Panc1 (cell line): ENCODE measurements around the gene ITIH2. TPM values are rescaled to one million over a fixed set of nuclear protein-coding genes. Genes with fewer than 3 reads are reported as not detected.

Source experiments
- ATAC-seq: fragments of 200-7000 bp; cut with Tn5 transposase; 2 replicates; pipeline ENCODE4 v1.9.1; 2020; ENCODE audit warnings: mild to moderate bottlenecking, moderate library complexity
- BruUV-seq: library from RNA; stranded (reverse); fragments of 400-500 nt; replicated peaks from 2 replicates; lab custom pipeline; 2021; lab: Mats Ljungman, UMichigan
- CTCF ChIA-PET: fragments of 300-600 bp; sonication (Branson Sonifier 250); formaldehyde crosslinking; loops from one replicate; lab custom pipeline; 2022; ENCODE audit warnings: antibody characterized with exemption; lab: Charles Lee
- POLR2A ChIA-PET: fragments of 300-600 bp; sonication (Branson Sonifier 250); formaldehyde crosslinking; loops from one replicate; lab custom pipeline; 2022; ENCODE audit warnings: antibody characterized with exemption; lab: Charles Lee
- DNase-seq: peaks from one replicate; pipeline ENCODE4 v3.0.0-alpha.2; 2010; ENCODE audit warnings: low read depth, low spot score
- H3K27ac ChIP-seq: 2 replicates; pipeline ENCODE4 v1.5.1; 2011; ENCODE audit warnings: mild to moderate bottlenecking, low read length, inconsistent platforms
- H3K27me3 ChIP-seq: fragments of 200-500 bp; sonication (Bioruptor generic); 2 replicates; pipeline ENCODE4 v1.6.0; 2014; ENCODE audit warnings: low read length, inconsistent platforms; ENCODE audit not compliant: control insufficient read depth, insufficient read depth
- H3K36me3 ChIP-seq: fragments of 200-500 bp; sonication (Bioruptor generic); 2 replicates; pipeline ENCODE4 v1.5.1; 2014; ENCODE audit warnings: inconsistent platforms, mild to moderate bottlenecking, low read length, moderate library complexity; ENCODE audit not compliant: control insufficient read depth, insufficient read depth
- H3K4me1 ChIP-seq: 2 replicates; pipeline ENCODE4 v1.5.1; 2011; ENCODE audit warnings: inconsistent platforms, mild to moderate bottlenecking, low read length, moderate library complexity; ENCODE audit not compliant: control insufficient read depth, insufficient read depth
- H3K4me3 ChIP-seq, 2 experiments: 2 replicates each; pipeline ENCODE4 v1.5.1; 2011 to 2012; ENCODE audit warnings: low read depth in 2 of 2, low read length in 2 of 2, mild to moderate bottlenecking in 2 of 2, inconsistent platforms in 1 of 2, moderate library complexity in 1 of 2
- H3K9me3 ChIP-seq: fragments of 200-500 bp; sonication (Bioruptor generic); 2 replicates; pipeline ENCODE4 v1.5.1; 2014; ENCODE audit warnings: low read depth, mild to moderate bottlenecking, inconsistent platforms, low read length, moderate library complexity; ENCODE audit not compliant: control insufficient read depth, insufficient read depth
- POLR2AphosphoS5 ChIP-seq: IDR thresholded peaks from 2 replicates; pipeline ENCODE4 v1.6.1; 2012; ENCODE audit warnings: mild to moderate bottlenecking, low read depth, low read length, moderate library complexity
- SIN3A ChIP-seq: IDR thresholded peaks from 2 replicates; pipeline ENCODE4 v1.6.1; 2012; ENCODE audit warnings: low read depth, mild to moderate bottlenecking, low read length, moderate library complexity, borderline replicate concordance; ENCODE audit not compliant: insufficient read depth
- TCF7L2 ChIP-seq: IDR thresholded peaks from 2 replicates; pipeline ENCODE4 v1.6.1; 2011; ENCODE audit warnings: mild to moderate bottlenecking, low read depth, low read length, inconsistent platforms
- in situ Hi-C: cut with HindIII; loops from 2 replicates; pipeline ENCODE4 v1.10.0; 2016; ENCODE audit warnings: low sequenced_read_pairs, low pct_unique_long_range_greater_than_20kb
- intact Hi-C: fragments of 100-400 bp; cut with micrococcal nuclease; formaldehyde crosslinking; loops from one replicate; pipeline ENCODE4 v1.10.0; 2022; ENCODE audit not compliant: unreplicated experiment
- total RNA-seq: library from RNA; stranded (reverse); gene quantifications from one replicate; pipeline ENCODE4 v1.2.1, GENCODE V29; 2021; ENCODE audit not compliant: unreplicated experiment
- TF ChIP-seq, protein P1 (sequence below): fragments of 450-650 bp; IDR thresholded peaks from 2 replicates; pipeline ENCODE4 v1.5.1; 2017; ENCODE audit warnings: mild to moderate bottlenecking
- TF ChIP-seq, protein P2 (sequence below), 2 experiments: IDR thresholded peaks; 2 replicates each; pipeline ENCODE4 v1.6.1; 2011 to 2012; ENCODE audit warnings: low read depth in 2 of 2, control low read depth in 1 of 2, low read length in 1 of 2, mild to moderate bottlenecking in 1 of 2, moderate library complexity in 1 of 2; ENCODE audit not compliant: insufficient read depth in 1 of 2

Gene ITIH2
- total RNA-seq, 1 experiment from 2014 or later: 0.67 TPM

DNA sequence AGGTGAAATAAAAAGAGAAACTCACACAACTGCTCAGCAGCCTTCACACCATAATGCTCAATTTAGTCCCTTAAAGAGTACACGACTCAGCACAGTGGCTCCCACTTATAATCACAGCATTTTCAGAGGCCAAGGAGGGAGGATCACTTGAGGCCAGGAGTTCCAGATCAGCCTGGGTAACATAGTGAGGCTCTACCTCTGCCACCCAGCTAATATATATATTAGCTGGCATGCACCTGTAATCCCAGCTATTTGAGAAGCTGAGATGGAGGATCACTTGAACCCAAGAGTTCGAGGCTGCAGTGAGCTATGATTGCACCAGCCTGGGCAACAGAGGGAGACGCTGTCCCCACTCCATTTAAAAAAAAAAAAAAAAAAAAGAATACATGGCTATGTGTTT is 2.2 kb downstream of the ITIH2 start:
- Histone ChIP-seq H3K27me3 (peaks cover 6% of the 10 kb centered on the region), H3K9me3 (no peaks in the 10 kb centered on the region), H3K4me1 (no peaks in the 10 kb centered on the region), H3K36me3 (no peaks in the 10 kb centered on the region), H3K27ac (no peak overlapping the region), H3K4me3 (no peak overlapping the region)
- intact Hi-C loops (no loop called here), in situ Hi-C loops (no loop called here)
- ChIA-PET CTCF (no interaction called here), POLR2A (no interaction called here)
- BruUV-seq: no TSS peak
- ATAC-seq (no peak), DNase-seq (no peak)
- no peak for TF ChIP-seq POLR2AphosphoS5
- TF ChIP-seq SIN3A: no peak
- TF ChIP-seq, protein P1, sequence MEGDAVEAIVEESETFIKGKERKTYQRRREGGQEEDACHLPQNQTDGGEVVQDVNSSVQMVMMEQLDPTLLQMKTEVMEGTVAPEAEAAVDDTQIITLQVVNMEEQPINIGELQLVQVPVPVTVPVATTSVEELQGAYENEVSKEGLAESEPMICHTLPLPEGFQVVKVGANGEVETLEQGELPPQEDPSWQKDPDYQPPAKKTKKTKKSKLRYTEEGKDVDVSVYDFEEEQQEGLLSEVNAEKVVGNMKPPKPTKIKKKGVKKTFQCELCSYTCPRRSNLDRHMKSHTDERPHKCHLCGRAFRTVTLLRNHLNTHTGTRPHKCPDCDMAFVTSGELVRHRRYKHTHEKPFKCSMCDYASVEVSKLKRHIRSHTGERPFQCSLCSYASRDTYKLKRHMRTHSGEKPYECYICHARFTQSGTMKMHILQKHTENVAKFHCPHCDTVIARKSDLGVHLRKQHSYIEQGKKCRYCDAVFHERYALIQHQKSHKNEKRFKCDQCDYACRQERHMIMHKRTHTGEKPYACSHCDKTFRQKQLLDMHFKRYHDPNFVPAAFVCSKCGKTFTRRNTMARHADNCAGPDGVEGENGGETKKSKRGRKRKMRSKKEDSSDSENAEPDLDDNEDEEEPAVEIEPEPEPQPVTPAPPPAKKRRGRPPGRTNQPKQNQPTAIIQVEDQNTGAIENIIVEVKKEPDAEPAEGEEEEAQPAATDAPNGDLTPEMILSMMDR: no peak
- no peak for TF ChIP-seq TCF7L2
- TF ChIP-seq, protein P2, sequence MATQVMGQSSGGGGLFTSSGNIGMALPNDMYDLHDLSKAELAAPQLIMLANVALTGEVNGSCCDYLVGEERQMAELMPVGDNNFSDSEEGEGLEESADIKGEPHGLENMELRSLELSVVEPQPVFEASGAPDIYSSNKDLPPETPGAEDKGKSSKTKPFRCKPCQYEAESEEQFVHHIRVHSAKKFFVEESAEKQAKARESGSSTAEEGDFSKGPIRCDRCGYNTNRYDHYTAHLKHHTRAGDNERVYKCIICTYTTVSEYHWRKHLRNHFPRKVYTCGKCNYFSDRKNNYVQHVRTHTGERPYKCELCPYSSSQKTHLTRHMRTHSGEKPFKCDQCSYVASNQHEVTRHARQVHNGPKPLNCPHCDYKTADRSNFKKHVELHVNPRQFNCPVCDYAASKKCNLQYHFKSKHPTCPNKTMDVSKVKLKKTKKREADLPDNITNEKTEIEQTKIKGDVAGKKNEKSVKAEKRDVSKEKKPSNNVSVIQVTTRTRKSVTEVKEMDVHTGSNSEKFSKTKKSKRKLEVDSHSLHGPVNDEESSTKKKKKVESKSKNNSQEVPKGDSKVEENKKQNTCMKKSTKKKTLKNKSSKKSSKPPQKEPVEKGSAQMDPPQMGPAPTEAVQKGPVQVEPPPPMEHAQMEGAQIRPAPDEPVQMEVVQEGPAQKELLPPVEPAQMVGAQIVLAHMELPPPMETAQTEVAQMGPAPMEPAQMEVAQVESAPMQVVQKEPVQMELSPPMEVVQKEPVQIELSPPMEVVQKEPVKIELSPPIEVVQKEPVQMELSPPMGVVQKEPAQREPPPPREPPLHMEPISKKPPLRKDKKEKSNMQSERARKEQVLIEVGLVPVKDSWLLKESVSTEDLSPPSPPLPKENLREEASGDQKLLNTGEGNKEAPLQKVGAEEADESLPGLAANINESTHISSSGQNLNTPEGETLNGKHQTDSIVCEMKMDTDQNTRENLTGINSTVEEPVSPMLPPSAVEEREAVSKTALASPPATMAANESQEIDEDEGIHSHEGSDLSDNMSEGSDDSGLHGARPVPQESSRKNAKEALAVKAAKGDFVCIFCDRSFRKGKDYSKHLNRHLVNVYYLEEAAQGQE (IDR thresholded peaks at IDR 0.05; ENCODE audit: insufficient read depth in 1 of 2, low read depth in 2 of 2, low read length in 1 of 2): no peak

DNA sequence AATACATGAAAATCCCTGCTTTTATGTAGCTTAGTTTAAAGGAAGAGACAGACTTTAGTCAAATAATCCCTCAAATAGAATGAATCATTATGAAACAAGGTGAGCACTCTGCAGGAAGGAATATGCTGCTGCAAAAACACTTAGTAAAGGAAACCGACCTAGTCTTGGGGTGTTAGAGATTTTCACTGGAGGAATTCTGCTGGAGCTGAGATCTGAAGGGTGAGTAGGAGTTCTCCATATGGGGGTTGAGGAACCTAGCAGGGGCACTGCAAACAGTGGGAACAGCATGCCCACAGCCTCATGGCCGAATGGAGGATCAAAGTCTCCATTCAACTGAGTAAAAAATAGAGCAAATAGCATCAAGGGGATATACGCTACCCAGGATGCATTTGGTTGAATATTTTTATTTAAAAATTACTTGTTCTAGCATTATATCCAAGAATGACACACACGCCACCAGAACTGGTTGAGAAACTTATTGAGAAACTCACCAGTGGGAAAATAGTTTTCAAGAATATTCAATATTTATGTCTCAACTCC is 3.5 kb downstream of the ITIH2 start:
- POLR2A ChIA-PET: no interaction called here
- peaks cover 6% of the 10 kb centered on the region for H3K27me3 ChIP-seq
- H3K9me3 ChIP-seq: no peaks in the 10 kb centered on the region
- in situ Hi-C loops (no loop called here), intact Hi-C loops (no loop called here)
- CTCF ChIA-PET: no interaction called here
- no peak overlapping the region for H3K27ac ChIP-seq
- DNase-seq: no peak
- no peaks in the 10 kb centered on the region for H3K4me1 ChIP-seq
- ATAC-seq: no peak
- TF ChIP-seq, protein P2 (IDR thresholded peaks at IDR 0.05; ENCODE audit: insufficient read depth in 1 of 2, low read depth in 2 of 2, low read length in 1 of 2): no peak
- TF ChIP-seq TCF7L2: no peak
- TF ChIP-seq SIN3A: no peak
- TF ChIP-seq, protein P1: no peak
- TF ChIP-seq POLR2AphosphoS5: no peak
- no TSS peak for BruUV-seq
- no peak overlapping the region for H3K4me3 ChIP-seq
- no peaks in the 10 kb centered on the region for H3K36me3 ChIP-seq
